NCI-H446 (cell line): ENCODE results near the gene CSRP1.
"Not testable (repeated sequence)": the region's sequence is repeated elsewhere in the genome, so short reads cannot be mapped to it uniquely, and the experiment has no call there.

Source experiments
- DNase-seq, 2 experiments: peaks; one replicate each; lab custom pipeline; 2025; lab: John Stamatoyannopoulos, UW

Gene CSRP1

GRCh38 chr1:201476670-201477344, 30.1 kb downstream of the CSRP1 start:
- no peak for DNase-seq

- no peak for DNase-seq
Observed at GRCh38 chr1:201475915-201476669, 30.8 kb downstream of the CSRP1 start.

GRCh38 chr1:201475130-201475529, 31.8 kb downstream of the CSRP1 start:
- DNase-seq, result no peak

GRCh38 chr1:201473296-201473695, 33.6 kb downstream of the CSRP1 start:
- no peak for DNase-seq

GRCh38 chr1:201472321-201472720, 34.6 kb downstream of the CSRP1 start:
- DNase-seq, result not testable (repeated sequence)

- peak in 1 of 2 experiments; percentile 41 for DNase-seq
Observed at GRCh38 chr1:201471772-201472171, 35.2 kb downstream of the CSRP1 start.

GRCh38 chr1:201470581-201470980, 36.3 kb downstream of the CSRP1 start:
- no peak for DNase-seq

GRCh38 chr1:201469645-201470074, 37.3 kb downstream of the CSRP1 start:
- DNase-seq, result no peak

GRCh38 chr1:201468844-201469644, 37.9 kb downstream of the CSRP1 start, which contains the start of gene PHLDA3:
PHLDA3 (minus strand) TSS chr1:201469188; CDS start chr1:201468786, 402 bp downstream.
- peak; percentile 26 to 79 for DNase-seq

GRCh38 chr1:201468501-201468843, 38.5 kb downstream of the CSRP1 start:
- DNase-seq, result no peak

GRCh38 chr1:201466492-201466891, 40.4 kb downstream of the CSRP1 start:
- DNase-seq, result no peak

GRCh38 chr1:201465698-201466290, 41.1 kb downstream of the CSRP1 start:
- DNase-seq, result no peak

GRCh38 chr1:201463071-201463552, 43.8 kb downstream of the CSRP1 start:
- no peak for DNase-seq

- DNase-seq, result no peak
Observed at GRCh38 chr1:201461645-201462441, 45.1 kb downstream of the CSRP1 start.

- no peak for DNase-seq
Observed at GRCh38 chr1:201460814-201461644, 45.9 kb downstream of the CSRP1 start.

GRCh38 chr1:201459775-201460174, 47.1 kb downstream of the CSRP1 start:
- no peak for DNase-seq

- DNase-seq, result no peak
Observed at GRCh38 chr1:201459052-201459451, 47.9 kb downstream of the CSRP1 start.

GRCh38 chr1:201457508-201457960, 49.4 kb downstream of the CSRP1 start:
- no peak for DNase-seq

GRCh38 chr1:201456499-201457309, 50.2 kb downstream of the CSRP1 start:
- DNase-seq, result no peak
